EH (cell line): ENCODE results near the gene USHBP1.

Source experiments
- DNase-seq: peaks from one replicate; pipeline ENCODE4 v3.0.0-alpha.2; 2015; ENCODE audit warnings: low read depth

The USHBP1 gene

GRCh38 chr19:17210296-17210695 is 54.2 kb downstream of the USHBP1 start:
- peak; percentile 11 for DNase-seq

GRCh38 chr19:17209126-17210036 is 55.2 kb downstream of the USHBP1 start:
- DNase-seq = peak; percentile 59

- DNase-seq = no peak
Measured at GRCh38 chr19:17206736-17207581, 57.6 kb downstream of the USHBP1 start.

- DNase-seq = peak; percentile 45
Measured at GRCh38 chr19:17205237-17206140, 59.1 kb downstream of the USHBP1 start.

- no peak for DNase-seq
Measured at GRCh38 chr19:17202713-17203112, 61.8 kb downstream of the USHBP1 start.

- DNase-seq = peak; percentile 23
Measured at GRCh38 chr19:17202249-17202648, 62.3 kb downstream of the USHBP1 start.

GRCh38 chr19:17200408-17201079 is 64.0 kb downstream of the USHBP1 start:
- DNase-seq = no peak
